K562 (cell line): Measurements from ENCODE around the gene GLI1. TPM values are rescaled to one million over a fixed set of nuclear protein-coding genes. Genes with fewer than 3 reads are reported as not detected.
A peak's percentile ranks its signal among the peaks of the same experiment; 100 is the strongest.

Source experiments
- ATAC-seq: fragments of 200-7000 bp; cut with Tn5 transposase; 3 replicates; pipeline ENCODE4 v1.9.1; 2020; ENCODE audit warnings: moderate library complexity
- BruUV-seq: library from RNA; stranded (reverse); fragments of 400-500 nt; replicated peaks from 2 replicates; lab custom pipeline; 2021; lab: Mats Ljungman, UMichigan
- CTCF ChIA-PET: fragments of 300-600 bp; formaldehyde crosslinking; extraction: SDS; loops from one replicate; lab custom pipeline; 2021; ENCODE audit warnings: low intra/inter-chr PET ratio; lab: Yijun Ruan, JAX
- POLR2A ChIA-PET: fragments of 300-600, 350-650 bp; sonication (Branson Sonifier 250); formaldehyde crosslinking; extraction: SDS; loops from one replicate; lab custom pipeline; 2021; ENCODE audit warnings: antibody characterized with exemption, inconsistent platforms; lab: Yijun Ruan, JAX
- DNase-seq, 4 experiments: peaks; one replicate each; pipeline versions ENCODE4 v3.0.0 to v3.0.0-alpha.2; 2011 to 2018; ENCODE audit warnings: low spot score in 3 of 4, mixed read lengths in 3 of 4; ENCODE audit errors: extremely low read depth in 1 of 4
- FAIRE-seq: peaks from 2 replicates; lab custom pipeline; 2011; peaks lifted over from hg19 to GRCh38; lab: Jason Lieb, UNC
- H2AFZ ChIP-seq: 2 replicates; pipeline ENCODE4 v1.6.0; 2011; ENCODE audit warnings: low read depth, low read length, control low read depth, inconsistent platforms
- H3K27ac ChIP-seq: fragments of 200-600 bp; 3 replicates; pipeline ENCODE4 v1.8.0; 2011; ENCODE audit warnings: low read depth, mild to moderate bottlenecking, control low read depth, inconsistent platforms, low read length, moderate library complexity, mixed read lengths; ENCODE audit errors: extremely low read depth
- H3K27me3 ChIP-seq, 2 experiments: fragments of 300-600 bp in 1 of 2; 2 replicates in 1 of 2; 3 replicates in 1 of 2; pipeline versions ENCODE4 v1.6.0 to v1.8.0; 2011; ENCODE audit warnings: inconsistent platforms in 2 of 2, low read length in 2 of 2, mild to moderate bottlenecking in 1 of 2, mixed read lengths in 1 of 2, moderate library complexity in 1 of 2; ENCODE audit not compliant: control insufficient read depth in 2 of 2, insufficient read depth in 2 of 2
- H3K36me3 ChIP-seq: fragments of 300-600 bp; 3 replicates; pipeline ENCODE4 v1.8.0; 2011; ENCODE audit warnings: mild to moderate bottlenecking, low read length, inconsistent platforms; ENCODE audit not compliant: control insufficient read depth, insufficient read depth
- H3K4me1 ChIP-seq, 2 experiments: fragments of 200-600 bp in 1 of 2; replicated peaks in 1 of 2; 2 replicates in 1 of 2; 3 replicates in 1 of 2; pipeline versions ENCODE4 v1.5.1 to v1.8.0; 2011; ENCODE audit warnings: inconsistent platforms in 2 of 2, low read length in 2 of 2, mild to moderate bottlenecking in 1 of 2, mixed read lengths in 1 of 2, moderate library complexity in 1 of 2; ENCODE audit not compliant: control insufficient read depth in 2 of 2, insufficient read depth in 2 of 2
- H3K4me2 ChIP-seq: 2 replicates; pipeline ENCODE4 v1.6.1; 2011; ENCODE audit warnings: low read length, control low read depth, inconsistent platforms, mixed read lengths; ENCODE audit not compliant: insufficient read depth
- H3K4me3 ChIP-seq: fragments of 200-600 bp; sonication (generic), shearing (Covaris generic); 2 replicates; pipeline ENCODE4 v1.5.1; 2016; ENCODE audit warnings: control low read depth, inconsistent platforms
- H3K79me2 ChIP-seq: fragments of 200-600 bp; 3 replicates; pipeline ENCODE4 v1.8.0; 2011; ENCODE audit warnings: low read length, inconsistent platforms; ENCODE audit not compliant: control insufficient read depth, insufficient read depth
- H3K9ac ChIP-seq, 2 experiments: 2 replicates each; pipeline versions ENCODE4 v1.6.0 to v1.6.1; 2011; ENCODE audit warnings: low read depth in 2 of 2, low read length in 2 of 2, control low read depth in 1 of 2, inconsistent platforms in 1 of 2, mild to moderate bottlenecking in 1 of 2, mixed read lengths in 1 of 2; ENCODE audit not compliant: insufficient read depth in 1 of 2
- H3K9me1 ChIP-seq: one replicate; pipeline ENCODE4 v1.6.0; 2011; ENCODE audit warnings: inconsistent platforms, mild to moderate bottlenecking, low read length, moderate library complexity; ENCODE audit not compliant: control insufficient read depth, insufficient read depth
- H3K9me3 ChIP-seq: replicated peaks from 2 replicates; pipeline ENCODE4 v1.5.1; 2011; ENCODE audit warnings: low read depth, low read length, inconsistent platforms; ENCODE audit not compliant: control insufficient read depth, insufficient read depth
- H4K20me1 ChIP-seq: replicated peaks from 2 replicates; pipeline ENCODE4 v1.6.1; 2011; ENCODE audit warnings: low read length, inconsistent platforms, mixed read lengths; ENCODE audit not compliant: control insufficient read depth, insufficient read depth
- CXXC5 ChIP-seq: fragments of 250-450 bp; sonication (Bioruptor Pico); IDR thresholded peaks from 2 replicates; pipeline ENCODE4 v1.8.0; 2022; ENCODE audit warnings: inconsistent platforms, mild to moderate bottlenecking, moderate library complexity
- EGR1 ChIP-seq: fragments of 450-650 bp; conservative IDR thresholded peaks from 2 replicates; pipeline ENCODE4 v1.6.1; 2017; ENCODE audit warnings: mild to moderate bottlenecking
- ELF2 ChIP-seq: fragments of 250-450 bp; sonication (Bioruptor Pico); IDR thresholded peaks from 2 replicates; pipeline ENCODE4 v1.5.0; 2021; ENCODE audit warnings: mild to moderate bottlenecking
- ETV5 ChIP-seq: sonication (generic); formaldehyde crosslinking; IDR thresholded peaks from 2 replicates; pipeline ENCODE4 v1.4.0; 2020; ENCODE audit warnings: low read depth, mild to moderate bottlenecking, missing genetic modification reagents
- NR1H2 ChIP-seq: sonication (generic); formaldehyde crosslinking; IDR thresholded peaks from 2 replicates; pipeline ENCODE4 v1.4.0; 2020; ENCODE audit warnings: mild to moderate bottlenecking, missing genetic modification reagents
- RBFOX2 ChIP-seq: fragments of 200-400 bp; formaldehyde crosslinking; IDR thresholded peaks from 2 replicates; pipeline ENCODE4 v1.6.1; 2017; ENCODE audit warnings: low read depth, mild to moderate bottlenecking, low read length, moderate library complexity
- RBM34 ChIP-seq: fragments of 200-400 bp; formaldehyde crosslinking; IDR thresholded peaks from 2 replicates; pipeline ENCODE4 v1.6.1; 2018; ENCODE audit warnings: low read length, borderline replicate concordance; ENCODE audit not compliant: insufficient read depth
- RBM39 ChIP-seq: fragments of 200-400 bp; formaldehyde crosslinking; optimal IDR thresholded peaks from 2 replicates; pipeline ENCODE3; 2018; ENCODE audit warnings: low read depth, low read length
- SRSF3 ChIP-seq: fragments of 200-400 bp; formaldehyde crosslinking; IDR thresholded peaks from 2 replicates; pipeline ENCODE4 v1.6.1; 2016; ENCODE audit warnings: mild to moderate bottlenecking, low read length, moderate library complexity; ENCODE audit not compliant: insufficient read depth
- TEAD1 ChIP-seq, 2 experiments: fragments of 450-650 bp in 1 of 2; sonication (generic) in 1 of 2; formaldehyde crosslinking; IDR thresholded peaks; 2 replicates each; pipeline versions ENCODE4 v1.4.0 to v1.8.0; 2020 to 2022; ENCODE audit warnings: mild to moderate bottlenecking in 2 of 2, missing genetic modification reagents in 1 of 2
- TGIF2 ChIP-seq: sonication (generic); formaldehyde crosslinking; IDR thresholded peaks from 2 replicates; pipeline ENCODE4 v1.8.1; 2022; ENCODE audit warnings: mild to moderate bottlenecking, missing genetic modification reagents, moderate library complexity
- ZC3H11A ChIP-seq: IDR thresholded peaks from 2 replicates; pipeline ENCODE4 v1.6.1; 2012; ENCODE audit warnings: low read depth, low read length, improper control_type of control experiment
- ZNF143 ChIP-seq: sonication (generic); formaldehyde crosslinking; IDR thresholded peaks from 2 replicates; pipeline ENCODE4 v1.9.0; 2022; ENCODE audit warnings: mild to moderate bottlenecking, missing genetic modification reagents
- WGBS: fragments of 100-300 bp; shearing (Covaris generic); methylation state at CpG from one replicate; pipeline ENCODE4 v1.1.6; 2016; ENCODE audit warnings: low coverage, mixed read lengths; ENCODE audit not compliant: insufficient coverage; ENCODE audit errors: missing lambda C conversion rate; 5-methylcytosine and 5-hydroxymethylcytosine counted together
- in situ Hi-C: fragments of 300-500 bp; cut with MboI; formaldehyde crosslinking; loops from 4 replicates; pipeline ENCODE4 v1.15.0; 2018; ENCODE audit warnings: inconsistent platforms, mixed read lengths
- intact Hi-C: fragments of 100-400 bp; cut with micrococcal nuclease; formaldehyde crosslinking; loops from 2 replicates; pipeline ENCODE4 v1.14.2; 2022
- polyA plus RNA-seq, 8 experiments: library from polyadenylated mRNA; depleted of rRNA in 4 of 8; stranded (reverse) in 5 of 8; unstranded in 3 of 8; fragments of >200 nt; fragmentation: Nextera tagmentation in 2 of 8; fragmentation: Illumina TruSeq in 1 of 8; extraction: Ambion mirVana in 2 of 8; extraction: Trizol in 1 of 8; gene quantifications; 2 replicates each; pipeline versions ENCODE4 v1.2.1 to v1.2.3, GENCODE V29; 2011 to 2014; ENCODE audit warnings: inconsistent platforms in 1 of 8, missing spikeins in 1 of 8
- total RNA-seq, 7 experiments: library from RNA; depleted of rRNA in 6 of 7; stranded (reverse); fragments of >200 nt in 6 of 7; fragmentation: Illumina TruSeq in 2 of 7; extraction: Trizol in 2 of 7; gene quantifications; 2 replicates each; pipeline versions ENCODE4 v1.2.1 to v1.2.3, GENCODE V29; 2011 to 2021; ENCODE audit warnings: low replicate concordance in 1 of 7
- TF ChIP-seq, protein P1 (sequence below): fragments of 250-450 bp; sonication (Bioruptor Pico); IDR thresholded peaks from 2 replicates; pipeline ENCODE4 v1.8.0; 2022; ENCODE audit warnings: inconsistent platforms, mild to moderate bottlenecking, moderate library complexity, borderline replicate concordance
- TF ChIP-seq, protein P2 (sequence below): fragments of 450-650 bp; formaldehyde crosslinking; IDR thresholded peaks from 2 replicates; pipeline ENCODE4 v1.4.0; 2020; ENCODE audit warnings: mild to moderate bottlenecking, moderate library complexity
- TF ChIP-seq, protein P3 (sequence below): fragments of 250-450 bp; sonication (Bioruptor Pico); IDR thresholded peaks from 2 replicates; pipeline ENCODE4 v1.5.0; 2020; ENCODE audit warnings: mild to moderate bottlenecking
- TF ChIP-seq, protein P4 (sequence below): sonication (generic); formaldehyde crosslinking; IDR thresholded peaks from 2 replicates; pipeline ENCODE4 v1.8.1; 2023; ENCODE audit warnings: mild to moderate bottlenecking, missing genetic modification reagents

The GLI1 gene
- total and polyA plus RNA-seq, 9 of the 15 experiments (the other 6 are each of a cell fraction or from before 2014, with no cell fraction given): 0.24 to 3.7 (median 0.61) TPM

DNA sequence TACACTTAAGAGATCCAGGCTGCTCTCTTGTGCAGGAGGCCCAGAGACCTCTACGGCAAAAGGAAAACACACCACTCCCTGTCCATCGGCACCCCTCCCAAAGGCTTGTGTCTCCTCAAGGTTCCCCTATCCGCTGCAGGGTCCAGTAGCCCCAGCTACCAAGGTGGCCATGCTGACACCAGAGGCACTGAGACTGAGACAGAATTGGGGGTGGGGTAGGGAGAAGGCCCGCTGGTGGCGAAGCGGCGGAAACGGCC, 60.1 kb downstream of the GLI1 start:
- ChIA-PET POLR2A (interaction anchor here (0.6 to 10.1 kb wide), 40 partner anchors 9 to 403 kb away, joined by 3 to 184 read pairs (median 5); partner anchors contain the start of genes ARHGEF25, B4GALNT1, CDK4 and DCTN2), CTCF (no interaction called here)
- FAIRE-seq: no peak
- no peak for ATAC-seq
- 0% methylated on average over 8 of the region's 8 CpGs for WGBS
- peaks cover 29 to 43% of the 10 kb centered on the region in 2 experiments for H3K4me1 ChIP-seq
- peak in 1 of 4 experiments; percentile 78 for DNase-seq
- H3K79me2 ChIP-seq: peaks cover 59% of the 10 kb centered on the region
- peak overlapping the region; percentile 86 for H3K4me3 ChIP-seq
- H4K20me1 ChIP-seq: peaks cover 50% of the 10 kb centered on the region
- H3K9me3 ChIP-seq: no peaks in the 10 kb centered on the region
- peak overlapping the region; percentile 99 for H3K27ac ChIP-seq
- H3K4me2 ChIP-seq: peak overlapping the region; percentile 99
- intact Hi-C loops: loop anchor here (1.0 to 5.0 kb wide), 6 partner anchors 20 to 218 kb away; partner anchors contain the start of genes AGAP2, GLI1 and MARS1
- in situ Hi-C loops: no loop called here
- peak overlapping the region; percentile 94 to 100 for H3K9ac ChIP-seq
- H3K27me3 ChIP-seq: no peaks in the 10 kb centered on the region
- no TSS peak for BruUV-seq
- peaks cover 63% of the 10 kb centered on the region for H3K36me3 ChIP-seq
- peaks cover 7% of the 10 kb centered on the region for H3K9me1 ChIP-seq
- H2AFZ ChIP-seq: no peak overlapping the region
- no peak for TF ChIP-seq CXXC5 (CRISPR knock-in tag)
- TF ChIP-seq, protein P1, sequence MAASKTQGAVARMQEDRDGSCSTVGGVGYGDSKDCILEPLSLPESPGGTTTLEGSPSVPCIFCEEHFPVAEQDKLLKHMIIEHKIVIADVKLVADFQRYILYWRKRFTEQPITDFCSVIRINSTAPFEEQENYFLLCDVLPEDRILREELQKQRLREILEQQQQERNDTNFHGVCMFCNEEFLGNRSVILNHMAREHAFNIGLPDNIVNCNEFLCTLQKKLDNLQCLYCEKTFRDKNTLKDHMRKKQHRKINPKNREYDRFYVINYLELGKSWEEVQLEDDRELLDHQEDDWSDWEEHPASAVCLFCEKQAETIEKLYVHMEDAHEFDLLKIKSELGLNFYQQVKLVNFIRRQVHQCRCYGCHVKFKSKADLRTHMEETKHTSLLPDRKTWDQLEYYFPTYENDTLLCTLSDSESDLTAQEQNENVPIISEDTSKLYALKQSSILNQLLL (CRISPR knock-in tag): no peak
- TF ChIP-seq EGR1: 0 out of 2 replicates have a peak, but pooled peaks have one; percentile 45
- TF ChIP-seq NR1H2: no peak
- no peak for TF ChIP-seq ZC3H11A
- 0 out of 2 replicates have a peak, but pooled peaks have one; percentile 13 for TF ChIP-seq ELF2 (CRISPR knock-in tag)
- TF ChIP-seq, protein P2, sequence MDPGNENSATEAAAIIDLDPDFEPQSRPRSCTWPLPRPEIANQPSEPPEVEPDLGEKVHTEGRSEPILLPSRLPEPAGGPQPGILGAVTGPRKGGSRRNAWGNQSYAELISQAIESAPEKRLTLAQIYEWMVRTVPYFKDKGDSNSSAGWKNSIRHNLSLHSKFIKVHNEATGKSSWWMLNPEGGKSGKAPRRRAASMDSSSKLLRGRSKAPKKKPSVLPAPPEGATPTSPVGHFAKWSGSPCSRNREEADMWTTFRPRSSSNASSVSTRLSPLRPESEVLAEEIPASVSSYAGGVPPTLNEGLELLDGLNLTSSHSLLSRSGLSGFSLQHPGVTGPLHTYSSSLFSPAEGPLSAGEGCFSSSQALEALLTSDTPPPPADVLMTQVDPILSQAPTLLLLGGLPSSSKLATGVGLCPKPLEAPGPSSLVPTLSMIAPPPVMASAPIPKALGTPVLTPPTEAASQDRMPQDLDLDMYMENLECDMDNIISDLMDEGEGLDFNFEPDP (CRISPR knock-in tag): 0 out of 2 replicates have a peak, but pooled peaks have one; percentile 13
- no peak for TF ChIP-seq RBM34
- TF ChIP-seq ETV5 (CRISPR knock-in tag): 0 out of 2 replicates have a peak, but pooled peaks have one; percentile 17
- TF ChIP-seq, protein P3, sequence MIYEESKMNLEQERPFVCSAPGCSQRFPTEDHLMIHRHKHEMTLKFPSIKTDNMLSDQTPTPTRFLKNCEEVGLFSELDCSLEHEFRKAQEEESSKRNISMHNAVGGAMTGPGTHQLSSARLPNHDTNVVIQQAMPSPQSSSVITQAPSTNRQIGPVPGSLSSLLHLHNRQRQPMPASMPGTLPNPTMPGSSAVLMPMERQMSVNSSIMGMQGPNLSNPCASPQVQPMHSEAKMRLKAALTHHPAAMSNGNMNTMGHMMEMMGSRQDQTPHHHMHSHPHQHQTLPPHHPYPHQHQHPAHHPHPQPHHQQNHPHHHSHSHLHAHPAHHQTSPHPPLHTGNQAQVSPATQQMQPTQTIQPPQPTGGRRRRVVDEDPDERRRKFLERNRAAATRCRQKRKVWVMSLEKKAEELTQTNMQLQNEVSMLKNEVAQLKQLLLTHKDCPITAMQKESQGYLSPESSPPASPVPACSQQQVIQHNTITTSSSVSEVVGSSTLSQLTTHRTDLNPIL (CRISPR knock-in tag): 0 out of 2 replicates have a peak, but pooled peaks have one; percentile 11
- TF ChIP-seq, protein P4, sequence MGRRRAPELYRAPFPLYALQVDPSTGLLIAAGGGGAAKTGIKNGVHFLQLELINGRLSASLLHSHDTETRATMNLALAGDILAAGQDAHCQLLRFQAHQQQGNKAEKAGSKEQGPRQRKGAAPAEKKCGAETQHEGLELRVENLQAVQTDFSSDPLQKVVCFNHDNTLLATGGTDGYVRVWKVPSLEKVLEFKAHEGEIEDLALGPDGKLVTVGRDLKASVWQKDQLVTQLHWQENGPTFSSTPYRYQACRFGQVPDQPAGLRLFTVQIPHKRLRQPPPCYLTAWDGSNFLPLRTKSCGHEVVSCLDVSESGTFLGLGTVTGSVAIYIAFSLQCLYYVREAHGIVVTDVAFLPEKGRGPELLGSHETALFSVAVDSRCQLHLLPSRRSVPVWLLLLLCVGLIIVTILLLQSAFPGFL: peak; percentile 19; the same call in 1 of the 2 replicates
- TF ChIP-seq TEAD1 (CRISPR knock-in tag; IDR thresholded peaks at IDR 0.05): peak in 1 of 2 experiments; percentile 27; a peak in 1 of 4 replicates
- no peak for TF ChIP-seq SRSF3
- TF ChIP-seq RBFOX2: peak; percentile 97
- no peak for TF ChIP-seq RBM39
- TF ChIP-seq ZNF143 (CRISPR knock-in tag): no peak
- peak; percentile 79; the same call in 1 of the 2 replicates for TF ChIP-seq TGIF2 (CRISPR knock-in tag)
